SU-DHL-6 (cell line): ENCODE data around the gene KRT32.

Experiments
- H2AFZ ChIP-seq: fragments of 200-600 bp; sonication (generic); 2 replicates; pipeline ENCODE4 v1.6.1; 2014; ENCODE audit warnings: low read depth, mild to moderate bottlenecking, moderate library complexity, mixed read lengths, antibody characterized with exemption, low read length; ENCODE audit not compliant: severe bottlenecking
- H3F3A ChIP-seq: fragments of 200-600 bp; shearing (Covaris generic); 2 replicates; pipeline ENCODE4 v1.6.0; 2016; ENCODE audit warnings: antibody characterized with exemption, mild to moderate bottlenecking; ENCODE audit not compliant: insufficient read depth
- H3K27ac ChIP-seq: fragments of 200-600 bp; sonication (generic); 2 replicates; pipeline ENCODE4 v1.5.1; 2016; ENCODE audit warnings: low read depth, mild to moderate bottlenecking, low read length, moderate library complexity, mixed read lengths
- H3K27me3 ChIP-seq: fragments of 200-600 bp; sonication (generic), shearing (Covaris generic); 2 replicates; pipeline ENCODE4 v1.6.0; 2014; ENCODE audit warnings: mild to moderate bottlenecking, low read length
- H3K36me3 ChIP-seq: fragments of 200-600 bp; sonication (generic); 2 replicates; pipeline ENCODE4 v1.6.1; 2014; ENCODE audit warnings: mild to moderate bottlenecking, low read length, mixed read lengths
- H3K4me2 ChIP-seq: fragments of 300-600, 200-600 bp; shearing (Covaris generic), sonication (generic); 2 replicates; pipeline ENCODE4 v1.6.0; 2014; ENCODE audit warnings: low read length, low read depth, mild to moderate bottlenecking; ENCODE audit not compliant: poor library complexity, severe bottlenecking
- H3K4me3 ChIP-seq: fragments of 200-600 bp; sonication (generic); 2 replicates; pipeline ENCODE4 v1.5.1; 2014; ENCODE audit warnings: antibody characterized with exemption, low read length, mild to moderate bottlenecking, mixed read lengths; ENCODE audit not compliant: insufficient read depth, poor library complexity, severe bottlenecking
- H3K79me2 ChIP-seq: fragments of 200-600 bp; sonication (generic); 2 replicates; pipeline ENCODE4 v1.6.1; 2014; ENCODE audit warnings: mild to moderate bottlenecking, low read length, moderate library complexity; ENCODE audit not compliant: insufficient read depth
- H3K9ac ChIP-seq: fragments of 200-600 bp; sonication (generic); 2 replicates; pipeline ENCODE4 v1.7.0; 2014; ENCODE audit warnings: mild to moderate bottlenecking, low read length
- H3K9me2 ChIP-seq: fragments of 200-600 bp; sonication (generic); replicated peaks from 2 replicates; pipeline ENCODE4 v1.6.1; 2014; ENCODE audit warnings: low read length; ENCODE audit not compliant: insufficient read depth
- H3K9me3 ChIP-seq: fragments of 200-600 bp; sonication (generic); 2 replicates; pipeline ENCODE4 v1.6.1; 2014; ENCODE audit warnings: low read length, mixed read lengths; ENCODE audit not compliant: insufficient read depth
- H4K20me1 ChIP-seq: fragments of 200-600 bp; sonication (generic); 2 replicates; pipeline ENCODE4 v1.6.1; 2014; ENCODE audit warnings: low read depth, mild to moderate bottlenecking, antibody characterized with exemption, low read length, moderate library complexity, mixed read lengths
- CTCF ChIP-seq: fragments of 200-600 bp; sonication (generic); IDR thresholded peaks from one replicate; pipeline ENCODE4 v1.5.1; 2017; ENCODE audit warnings: antibody characterized with exemption, mild to moderate bottlenecking, low read length, moderate library complexity; ENCODE audit not compliant: insufficient read depth, poor library complexity, severe bottlenecking
- EZH2phosphoT487 ChIP-seq: fragments of 200-600 bp; sonication (generic), shearing (Covaris generic); conservative IDR thresholded peaks from 2 replicates; pipeline ENCODE4 v1.6.1; 2018; ENCODE audit warnings: mild to moderate bottlenecking, antibody characterized with exemption, low read length, moderate library complexity, mixed read lengths

KRT32 gene

GRCh38 chr17:41413353-41413957 is 53.7 kb downstream of the KRT32 start:
- Histone ChIP-seq H3K27ac (no peak overlapping the region), H3K4me3 (no peak overlapping the region), H3K27me3 (no peaks in the 10 kb centered on the region), H3K36me3 (no peaks in the 10 kb centered on the region), H3K9me2 (no peaks in the 10 kb centered on the region), H2AFZ (no peak overlapping the region), H3K79me2 (no peaks in the 10 kb centered on the region), H3K9ac (no peak overlapping the region), H3F3A (no peaks in the 10 kb centered on the region), H4K20me1 (no peaks in the 10 kb centered on the region), H3K9me3 (no peaks in the 10 kb centered on the region), H3K4me2 (no peak overlapping the region)
- TF ChIP-seq EZH2phosphoT487 (no peak), CTCF (no peak)

- H3K4me2 ChIP-seq, result no peak overlapping the region
- H3K9ac ChIP-seq, result no peak overlapping the region
- H3K36me3 ChIP-seq, result no peaks in the 10 kb centered on the region
- no peaks in the 10 kb centered on the region for H3K79me2 ChIP-seq
- no peaks in the 10 kb centered on the region for H3K27me3 ChIP-seq
- H3K9me2 ChIP-seq, result no peaks in the 10 kb centered on the region
- H3K27ac ChIP-seq, result no peak overlapping the region
- no peak overlapping the region for H2AFZ ChIP-seq
- no peaks in the 10 kb centered on the region for H3F3A ChIP-seq
- no peaks in the 10 kb centered on the region for H3K9me3 ChIP-seq
- no peak overlapping the region for H3K4me3 ChIP-seq
- H4K20me1 ChIP-seq, result no peaks in the 10 kb centered on the region
- TF ChIP-seq EZH2phosphoT487 (no peak), CTCF (no peak)
These were observed 55.9 kb downstream of the KRT32 start for GRCh38 chr17:41411072-41411840.
